ENCODE measurements around the gene CHRM2.

GRCh38 chr7:137003566-137003965 lies 135.1 kb downstream of the CHRM2 start:
- TF ChIP-seq CTCF (conservative IDR thresholded peaks at IDR 0.05; ENCODE audit: low read depth in 2 of 2) (no peak), POLR2AphosphoS5 (IDR thresholded peaks at IDR 0.05; ENCODE audit: low read depth) (no peak), EZH2phosphoT487 (IDR thresholded peaks at IDR 0.05; ENCODE audit: unreplicated experiment) (no peak), EZH2 (IDR thresholded peaks at IDR 0.05; ENCODE audit: low read depth, unreplicated experiment) (no peak), CREB1 (CRISPR knock-in tag; IDR thresholded peaks at IDR 0.05; ENCODE audit: low read depth) (no peak), JUNB (IDR thresholded peaks at IDR 0.05; ENCODE audit: unreplicated experiment) (no peak)
